ENCODE measurements around the gene MFAP3L. TPM values are rescaled to one million over a fixed set of nuclear protein-coding genes. Genes with fewer than 3 reads are reported as not detected.
"Not testable (repeated sequence)": the region's sequence is repeated elsewhere in the genome, so short reads cannot be mapped to it uniquely, and the experiment has no call there.

The MFAP3L gene
- total RNA-seq, 1 donor from 2014 or later = 90.2 TPM

DNA sequence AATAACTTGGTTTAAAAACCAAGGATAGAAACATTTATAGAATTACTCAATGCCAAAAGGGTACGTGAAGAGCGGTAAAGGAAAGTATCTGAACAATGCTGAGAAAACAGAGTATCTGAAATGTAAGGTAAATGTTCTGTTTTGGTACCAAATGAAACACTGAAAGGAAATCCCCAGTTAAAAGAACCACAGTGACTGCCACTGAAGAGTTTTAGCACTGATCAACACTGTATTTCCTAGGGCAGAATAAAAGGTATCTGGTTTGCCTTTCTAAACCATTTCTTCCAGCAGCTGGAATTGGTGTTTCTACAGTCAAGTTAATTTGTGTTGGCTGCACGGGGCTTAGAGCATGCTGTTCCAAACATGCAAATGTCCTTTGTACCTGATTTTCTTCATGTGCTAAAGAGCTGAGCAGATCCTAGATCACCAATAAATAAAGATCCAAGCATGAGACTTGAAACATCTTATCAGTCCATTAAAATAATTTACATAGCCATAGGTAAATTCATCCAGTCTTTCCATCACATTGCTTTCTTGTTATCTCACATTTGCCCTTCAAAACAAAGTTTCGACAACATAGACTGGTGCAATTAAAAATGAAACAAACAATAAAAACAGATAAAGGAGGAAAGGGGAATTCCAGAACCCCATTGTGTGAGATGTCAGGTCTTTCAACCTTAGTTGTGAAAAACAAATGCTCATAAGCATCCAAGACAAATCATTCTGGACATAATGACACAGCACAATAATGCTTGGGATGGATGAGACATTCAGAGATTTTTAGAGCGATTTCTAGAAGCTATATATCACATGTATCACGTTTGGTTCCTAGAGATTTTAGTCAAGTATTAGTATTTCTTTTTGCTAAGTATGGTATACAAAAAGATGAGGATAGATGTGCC lies 38.6 kb downstream of the MFAP3L start:
- DNase-seq (ENCODE audit: low spot score) = no peak

DNA sequence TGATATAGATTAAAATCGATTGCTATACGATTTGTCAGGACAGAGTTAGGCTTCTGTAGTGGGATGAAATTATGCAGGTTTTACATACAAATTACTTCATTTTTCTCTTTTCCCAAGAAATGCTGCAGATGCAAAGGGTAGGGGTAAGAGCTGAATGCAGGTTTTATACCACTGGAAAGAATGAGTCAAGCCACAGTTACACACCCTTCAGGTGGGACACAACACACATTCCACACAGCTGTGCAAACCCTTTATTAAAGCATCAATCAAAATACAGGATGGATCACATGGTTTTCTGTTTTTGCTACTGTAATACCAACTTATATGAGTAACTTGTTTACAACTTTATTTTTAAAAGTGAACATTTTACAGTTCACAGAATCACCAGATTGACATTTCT lies 39.8 kb downstream of the MFAP3L start:
- DNase-seq (ENCODE audit: low spot score) = no peak

DNA sequence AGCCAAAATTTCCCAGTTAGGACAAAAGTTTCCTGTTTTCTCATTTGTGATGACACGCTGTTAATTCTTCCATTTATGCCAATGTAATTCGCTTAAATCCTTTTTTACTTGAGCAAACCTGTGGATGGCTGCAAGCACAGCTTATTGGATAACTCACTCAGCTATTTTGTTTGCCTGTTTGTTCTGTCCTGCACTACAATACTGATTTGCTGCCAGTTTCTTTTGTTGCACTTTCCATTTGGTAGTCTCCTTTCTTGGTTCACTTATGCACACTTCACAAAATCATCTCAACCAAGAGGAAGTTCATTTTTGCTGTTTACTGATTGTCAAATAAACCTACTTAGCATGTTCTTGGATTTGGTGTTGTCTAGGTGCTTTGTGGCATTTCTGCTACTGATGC lies 40.3 kb downstream of the MFAP3L start:
- DNase-seq (ENCODE audit: low spot score) = no peak

DNA sequence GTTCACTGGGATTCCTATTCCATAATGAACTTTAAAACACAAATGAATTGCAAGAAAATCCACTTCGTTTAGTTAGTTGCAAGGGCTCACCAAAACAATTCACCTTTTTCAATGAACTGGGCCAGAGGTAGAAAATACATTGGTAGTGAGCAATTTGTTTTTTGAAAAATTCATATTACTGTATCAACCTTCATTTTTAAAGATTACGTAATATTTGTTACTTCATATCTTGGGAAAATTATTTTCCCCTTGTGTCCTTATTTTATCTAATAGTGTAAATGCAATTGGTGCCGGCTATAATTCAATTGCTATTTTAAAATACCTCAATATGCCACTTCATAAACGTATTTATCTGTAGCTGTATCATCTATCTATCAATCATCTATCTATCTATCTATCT lies 41.5 kb downstream of the MFAP3L start:
- DNase-seq (ENCODE audit: low spot score) = no peak

DNA sequence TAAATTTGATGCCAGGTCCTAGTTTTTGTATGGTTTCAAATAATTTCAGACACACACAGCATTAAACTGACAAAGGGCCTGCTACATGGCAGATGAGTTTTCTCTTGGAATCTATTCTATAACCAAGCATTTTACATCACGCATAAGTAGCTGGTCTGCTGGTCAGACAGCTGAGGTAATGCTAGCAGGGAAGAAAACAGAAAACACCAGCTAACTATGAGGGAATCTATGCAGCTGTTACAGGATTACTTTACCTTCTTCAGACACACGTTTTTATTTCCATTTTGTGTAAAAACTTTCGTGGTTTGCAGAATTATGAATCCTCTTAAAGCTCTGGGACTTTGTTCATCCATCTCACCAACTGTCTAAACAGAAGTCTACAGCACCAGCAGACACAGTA lies 42.0 kb downstream of the MFAP3L start:
- DNase-seq (ENCODE audit: low spot score) = no peak

DNA sequence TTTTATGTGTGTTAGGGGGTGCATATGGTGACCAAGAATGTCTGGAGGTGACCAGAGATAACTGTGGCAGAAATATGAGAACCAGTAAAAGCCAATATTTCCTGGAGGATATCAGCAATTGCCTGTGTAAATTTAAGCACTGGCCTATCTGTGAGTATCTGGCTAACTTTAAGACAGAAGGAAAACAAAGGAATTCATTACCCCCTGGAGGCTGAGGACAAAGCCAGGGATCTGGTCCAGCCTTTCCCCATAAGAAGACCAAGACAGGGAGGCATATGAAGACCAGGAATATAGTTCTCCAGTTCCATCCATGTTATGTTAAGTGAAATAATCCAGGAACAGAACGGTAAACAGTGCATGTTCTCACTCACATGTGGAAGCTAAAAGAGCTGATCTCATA lies 49.2 kb downstream of the MFAP3L start:
- DNase-seq (ENCODE audit: low spot score) = no peak

DNA sequence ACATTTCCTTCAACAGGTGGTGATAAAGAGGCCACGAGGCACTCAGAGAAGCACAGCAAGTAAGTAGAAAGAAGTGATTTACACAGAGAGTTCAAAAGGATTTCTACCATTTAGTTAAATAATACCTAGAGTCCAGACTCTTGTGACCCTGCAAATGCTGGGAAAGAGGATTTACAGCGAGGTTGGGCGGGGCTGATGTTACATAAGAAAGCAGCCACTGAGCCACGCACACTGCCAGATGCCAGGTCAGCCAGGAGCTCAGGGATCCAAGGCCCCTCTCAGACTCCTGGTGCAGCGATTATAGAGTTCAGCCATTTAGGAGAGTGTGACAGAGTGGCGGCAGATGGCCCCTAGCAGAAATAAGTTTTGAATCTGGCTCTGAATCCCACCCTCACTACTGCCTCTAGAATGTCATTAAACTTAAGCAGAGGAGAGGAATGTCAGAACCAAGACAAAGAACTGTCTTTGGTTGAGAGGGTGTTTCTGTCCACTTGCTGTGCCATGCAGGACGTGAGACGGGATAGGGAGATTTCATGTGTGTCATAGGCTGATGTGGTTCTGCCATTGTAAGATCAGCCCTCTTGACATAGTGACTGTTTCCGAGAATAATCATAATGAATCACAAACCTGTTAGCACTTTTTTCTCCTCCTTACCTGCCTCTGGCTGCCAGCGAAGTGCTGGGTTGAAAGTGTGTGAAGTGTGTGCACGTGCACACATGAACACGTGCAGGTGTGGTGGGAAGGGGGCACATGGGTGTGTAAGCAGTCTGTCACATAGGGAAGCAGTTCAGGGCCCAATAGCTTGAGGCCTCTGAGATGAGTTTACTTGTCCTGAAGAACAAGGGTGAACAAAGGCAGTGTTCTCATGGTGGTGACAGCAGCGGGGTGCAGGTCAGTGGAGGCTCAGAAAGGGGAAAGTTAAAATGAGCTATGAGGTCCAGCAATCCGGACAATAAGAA lies 50.1 kb downstream of the MFAP3L start:
- no peak for DNase-seq (ENCODE audit: low spot score)

DNA sequence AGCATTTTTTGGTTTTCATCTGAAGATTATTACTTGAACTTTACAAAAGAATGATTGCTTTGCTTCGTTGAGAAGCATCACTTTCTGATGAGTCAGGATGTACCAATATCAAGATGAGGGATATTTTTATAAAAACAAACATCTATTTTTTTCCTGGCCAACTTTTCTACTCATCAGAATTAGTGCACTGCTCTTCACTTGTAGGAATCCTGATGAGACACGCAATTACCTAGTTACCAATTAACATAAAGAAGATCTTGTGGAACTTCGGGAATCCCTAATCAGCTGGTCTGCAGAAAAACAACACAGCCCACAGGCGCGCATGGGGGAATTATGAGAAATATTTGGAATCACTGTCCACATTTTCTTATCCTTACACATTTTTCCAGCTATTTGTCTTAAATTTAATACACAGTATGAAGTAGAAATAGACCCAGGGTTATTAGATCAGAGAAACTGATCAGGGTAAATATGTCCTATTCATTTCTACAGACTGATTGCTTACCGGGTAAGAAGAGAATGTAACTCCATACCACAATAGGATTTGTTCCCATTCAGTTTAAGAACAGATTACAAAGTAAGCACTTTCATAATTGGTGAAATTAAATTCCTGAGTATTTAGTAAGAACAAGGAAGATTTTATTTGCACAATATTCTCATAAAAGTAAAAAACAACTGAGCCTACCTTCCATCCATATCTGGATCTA lies 50.9 kb downstream of the MFAP3L start:
- no peak for DNase-seq (ENCODE audit: low spot score)

DNA sequence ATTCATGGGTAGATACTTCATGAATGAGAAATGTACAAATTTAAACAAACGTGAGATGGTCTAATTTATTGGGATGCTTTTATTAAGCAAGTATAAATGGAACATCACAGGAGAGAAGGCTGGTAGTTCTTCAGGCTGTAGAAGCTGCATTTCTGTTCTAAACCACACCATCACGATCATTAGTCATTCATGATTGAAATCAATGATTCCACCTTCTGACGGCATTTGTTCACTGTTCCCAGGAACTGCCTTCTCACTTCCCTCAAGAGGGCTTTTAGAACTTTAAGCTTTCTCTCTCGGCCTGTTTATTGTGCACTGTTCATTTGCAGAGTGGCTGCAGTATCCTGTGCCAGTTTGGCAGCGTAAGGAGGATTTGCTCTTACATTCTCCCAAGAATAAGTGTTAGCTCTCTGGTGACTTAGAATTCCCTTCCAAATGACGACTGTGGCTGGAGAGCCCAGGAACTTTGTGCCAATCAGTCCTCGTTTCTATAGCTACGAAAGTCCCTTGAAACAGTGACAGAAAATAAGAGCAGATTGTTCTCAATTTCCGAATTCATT lies 54.7 kb downstream of the MFAP3L start:
- DNase-seq (ENCODE audit: low spot score) = no peak

DNA sequence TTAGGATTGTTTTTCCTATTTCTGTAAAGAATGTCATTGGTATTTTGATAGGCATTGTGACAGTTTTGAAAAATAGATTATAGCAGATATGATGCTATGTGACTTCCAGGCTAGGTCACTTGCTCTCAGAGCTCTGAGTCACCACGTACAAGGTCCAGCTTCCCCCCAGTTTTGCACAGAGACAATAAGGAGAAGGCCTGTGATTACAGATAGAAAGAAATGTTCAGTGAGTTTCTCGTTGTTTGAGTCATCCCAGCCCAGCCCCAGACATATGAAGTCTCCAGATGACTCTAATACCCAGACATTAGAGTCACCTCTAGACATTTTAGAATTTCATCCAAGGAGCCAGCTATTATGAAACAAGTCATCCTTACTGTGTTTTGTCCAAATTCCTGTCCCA lies 57.2 kb downstream of the MFAP3L start:
- no peak for DNase-seq (ENCODE audit: low spot score)

DNA sequence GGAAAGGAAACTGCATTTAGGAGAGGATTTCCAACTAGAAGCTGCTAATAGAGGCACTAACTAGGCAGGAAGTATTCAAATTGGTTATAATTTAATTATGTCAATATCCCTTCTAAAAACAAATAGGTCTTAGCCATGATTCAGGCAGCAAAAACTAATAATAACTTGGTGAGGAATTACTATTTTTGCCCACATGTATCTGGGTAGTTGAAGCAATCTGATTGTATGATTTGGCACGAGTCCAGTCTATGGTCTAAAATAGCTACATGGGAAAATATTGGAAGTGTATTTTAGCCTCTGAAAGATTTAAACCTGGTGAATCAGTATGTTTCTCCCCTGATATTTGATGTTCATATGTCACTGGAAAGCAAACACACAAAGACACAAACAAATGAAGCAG lies 62.2 kb downstream of the MFAP3L start:
- DNase-seq (ENCODE audit: low spot score) = no peak

DNA sequence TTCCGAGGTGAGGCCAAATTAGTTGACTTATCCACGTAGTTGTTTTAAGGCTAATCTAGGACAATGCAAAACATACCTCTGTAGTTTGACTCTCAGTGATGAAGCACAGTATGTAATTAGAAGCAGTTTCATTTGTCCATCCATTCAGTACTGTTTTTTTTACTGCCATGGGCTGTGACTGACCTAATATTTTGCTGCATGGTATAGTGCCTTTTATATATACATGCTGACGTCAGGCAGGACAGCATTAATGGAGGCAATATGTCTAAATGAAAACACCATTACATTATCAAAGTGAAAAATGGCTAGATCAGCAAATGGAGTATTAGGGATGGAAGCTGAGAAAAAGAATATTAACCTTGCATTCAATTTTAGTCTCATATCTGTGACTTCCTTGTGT lies 66.9 kb downstream of the MFAP3L start:
- DNase-seq (ENCODE audit: low spot score) = no peak

DNA sequence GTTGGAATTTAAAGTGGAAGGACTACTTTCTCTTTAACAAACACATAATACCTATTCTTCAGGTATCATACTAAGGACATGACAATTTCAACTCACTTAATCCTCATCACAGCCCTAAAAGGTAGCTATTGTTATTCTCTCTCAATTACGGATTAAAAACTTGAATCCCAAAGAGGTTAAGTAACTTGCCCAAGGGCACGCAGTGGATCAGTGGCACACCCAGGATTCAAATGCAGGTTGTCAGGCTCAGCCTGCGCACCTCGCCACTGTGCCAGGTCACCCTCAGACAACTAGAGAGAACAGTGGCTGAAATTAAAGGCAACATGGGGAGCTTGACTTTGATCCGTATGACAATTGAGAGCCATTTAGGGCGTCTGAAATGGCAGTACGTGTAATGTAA lies 67.6 kb downstream of the MFAP3L start:
- no peak for DNase-seq (ENCODE audit: low spot score)

DNA sequence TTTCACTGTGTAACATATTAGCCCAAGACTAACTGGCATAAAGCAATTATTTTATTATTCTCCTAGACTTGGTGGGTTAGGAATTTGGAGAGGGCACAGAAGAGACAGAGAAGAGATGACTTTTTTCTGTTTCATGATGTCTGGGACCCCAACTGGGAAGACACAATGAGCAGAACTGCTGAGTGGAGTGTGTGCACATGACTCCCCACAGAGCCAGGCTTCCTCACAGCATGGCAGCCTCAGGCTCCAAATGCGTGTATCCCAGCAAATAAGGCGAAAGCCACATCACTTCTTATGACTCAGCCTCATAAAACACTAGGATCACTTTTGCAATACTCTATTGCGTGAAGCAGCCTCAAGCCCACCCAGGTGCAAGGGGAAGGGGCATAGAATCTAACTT lies 68.4 kb downstream of the MFAP3L start:
- no peak for DNase-seq (ENCODE audit: low spot score)

DNA sequence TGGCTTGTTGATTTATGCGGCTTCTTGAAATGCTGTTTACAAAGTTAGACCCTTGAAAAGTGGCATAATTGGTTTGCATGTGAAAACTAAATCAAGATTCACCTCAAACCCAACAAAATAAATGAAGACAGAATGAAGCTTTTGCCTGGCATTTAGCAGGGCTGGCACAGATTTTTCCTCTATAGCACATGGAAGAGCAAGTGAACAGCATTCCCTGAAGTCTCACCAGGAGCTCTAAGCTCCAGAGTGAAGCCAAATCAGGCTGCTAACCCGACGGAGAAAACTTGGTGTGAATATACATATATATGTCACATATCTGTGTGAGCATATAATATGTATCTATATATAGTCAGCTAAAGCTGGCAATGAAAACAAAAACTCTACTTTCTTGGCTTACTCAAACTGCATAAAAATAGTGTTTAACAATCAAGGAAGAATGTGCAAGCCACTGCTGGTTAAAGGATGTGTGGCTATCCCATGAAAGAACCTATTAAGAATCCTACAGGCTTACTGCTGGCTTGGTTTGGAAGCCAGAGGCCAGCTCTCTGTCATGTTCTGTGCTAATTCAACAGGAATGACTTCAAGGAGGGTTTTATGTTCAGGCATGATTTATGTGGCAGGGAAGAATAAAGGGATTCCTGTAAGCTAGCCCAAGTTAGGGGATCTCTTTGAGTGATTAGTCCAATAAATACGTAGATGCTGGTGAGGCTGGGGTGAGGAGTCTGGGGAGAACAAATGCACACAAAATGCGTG lies 69.9 kb downstream of the MFAP3L start:
- DNase-seq (ENCODE audit: low spot score) = no peak

DNA sequence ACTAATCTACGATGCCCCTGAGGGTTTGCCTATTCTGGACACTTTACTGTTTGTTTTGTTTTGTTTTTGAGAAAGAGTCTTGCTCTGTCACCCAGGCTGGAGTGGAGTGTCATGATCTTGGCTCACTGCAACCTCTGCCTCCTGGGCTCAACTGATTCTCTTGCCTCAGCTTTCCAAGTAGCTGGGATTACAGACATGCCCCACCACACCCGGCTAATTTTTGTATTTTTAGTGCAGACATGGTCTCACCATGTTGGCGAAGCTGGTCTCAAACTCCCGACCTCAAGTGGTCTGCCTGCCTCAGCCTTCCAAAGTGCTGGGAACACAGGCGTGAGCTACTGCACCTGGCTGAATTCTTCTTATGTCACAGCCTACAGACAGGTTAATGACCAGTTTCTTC lies 70.7 kb downstream of the MFAP3L start:
- no peak for DNase-seq (ENCODE audit: low spot score)

DNA sequence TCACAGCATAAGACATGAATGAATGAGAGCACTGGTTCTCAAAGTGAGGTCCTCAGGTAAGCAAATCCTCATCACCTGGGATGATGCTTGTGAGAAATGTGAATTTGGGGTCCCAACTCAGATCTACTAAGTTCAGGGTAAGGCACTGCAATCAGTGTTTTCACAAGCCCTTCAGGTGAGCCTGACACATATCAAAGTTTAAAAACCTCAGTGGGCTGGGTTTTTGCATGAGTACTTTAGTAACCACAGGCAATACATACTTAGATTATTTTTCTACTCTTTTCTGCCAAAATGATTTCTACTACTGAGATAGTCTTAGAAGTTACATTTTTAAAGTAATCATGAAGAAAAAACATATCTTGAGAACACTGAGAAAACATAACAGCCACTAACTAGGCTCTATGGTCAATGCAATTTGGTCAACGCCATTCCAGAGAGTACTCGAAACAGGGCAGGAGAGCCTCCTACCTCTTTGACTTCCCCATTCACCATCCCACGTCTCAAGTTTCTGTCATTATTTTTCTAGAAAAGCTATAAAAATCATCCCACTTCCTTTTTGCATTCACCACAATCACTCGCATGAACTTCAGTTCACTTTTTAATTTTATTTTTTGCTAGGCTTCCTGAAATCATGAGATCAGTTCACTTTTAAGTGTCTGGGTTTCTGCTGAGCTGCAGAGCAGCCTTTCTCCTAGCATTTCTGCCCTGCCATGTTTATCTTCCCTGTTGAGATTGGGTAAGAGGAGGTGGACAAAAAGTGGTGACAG lies 73.8 kb downstream of the MFAP3L start:
- no peak for DNase-seq (ENCODE audit: low spot score)

DNA sequence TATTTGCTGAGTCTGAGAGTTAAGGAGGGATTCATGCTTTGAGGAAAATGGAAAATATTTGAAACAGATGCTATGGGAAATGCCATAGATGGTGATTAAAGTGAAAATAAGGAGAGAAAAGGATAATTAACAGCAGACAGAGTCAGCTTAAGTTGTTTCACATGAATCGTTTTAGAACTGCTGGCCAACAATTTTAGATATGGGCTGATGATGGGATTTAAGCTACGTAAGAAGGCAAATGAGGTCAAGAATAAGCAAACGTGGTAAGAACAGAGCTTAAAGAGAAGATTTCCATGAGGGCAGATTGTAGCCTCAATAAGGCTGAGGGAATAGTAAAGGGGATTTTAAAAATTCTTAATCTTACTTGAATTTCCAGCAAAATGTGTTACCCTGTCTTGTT lies 77.9 kb downstream of the MFAP3L start:
- DNase-seq (ENCODE audit: low spot score) = no peak

DNA sequence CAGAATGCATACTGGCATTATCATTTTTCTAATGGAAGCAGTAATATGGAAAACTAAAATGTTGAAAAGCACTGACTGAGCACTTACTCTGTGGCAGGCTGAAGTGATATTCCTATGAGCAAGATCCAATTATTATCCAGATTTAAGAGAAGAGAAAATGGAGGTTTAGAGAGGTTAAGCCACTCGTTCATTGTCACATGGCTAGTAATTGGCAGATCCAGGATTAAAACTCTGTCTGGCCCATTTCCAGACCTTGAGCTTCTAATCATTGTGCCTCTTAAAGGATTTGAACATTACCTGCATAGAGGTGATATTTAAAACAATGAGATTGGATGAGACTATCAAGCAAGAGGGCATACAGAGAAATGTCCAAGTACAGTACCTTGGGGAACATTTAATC lies 80.6 kb downstream of the MFAP3L start:
- no peak for DNase-seq (ENCODE audit: low spot score)

DNA sequence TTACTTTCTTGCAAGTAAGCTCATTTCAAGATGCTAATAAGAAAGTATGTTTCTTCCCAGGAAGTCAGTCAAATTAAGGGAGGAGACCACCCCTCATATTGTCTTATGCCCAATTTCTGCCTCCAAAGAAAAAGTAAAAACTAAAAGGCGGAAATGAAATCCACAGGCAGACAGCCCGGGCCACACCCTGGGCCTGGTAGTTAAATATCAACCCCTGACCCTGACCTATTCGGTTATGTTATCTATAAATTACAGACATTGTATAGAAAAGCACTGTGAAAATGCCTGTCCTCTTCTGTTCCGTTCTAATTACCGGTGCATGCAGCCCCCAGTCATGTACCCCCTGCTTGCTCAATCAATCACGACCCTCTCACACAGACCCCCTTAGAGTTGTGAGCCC lies 82.6 kb downstream of the MFAP3L start:
- DNase-seq (ENCODE audit: low spot score) = not testable (repeated sequence)
